GM19023 (cell line): ENCODE measurements around the gene PCSK2.

Experiments used
- ATAC-seq: cut with Tn5 transposase; IDR thresholded peaks from one replicate; pipeline ENCODE4 v1.9.1; 2021; ENCODE audit warnings: mild to moderate bottlenecking, moderate library complexity; ENCODE audit not compliant: unreplicated experiment

The PCSK2 gene

DNA sequence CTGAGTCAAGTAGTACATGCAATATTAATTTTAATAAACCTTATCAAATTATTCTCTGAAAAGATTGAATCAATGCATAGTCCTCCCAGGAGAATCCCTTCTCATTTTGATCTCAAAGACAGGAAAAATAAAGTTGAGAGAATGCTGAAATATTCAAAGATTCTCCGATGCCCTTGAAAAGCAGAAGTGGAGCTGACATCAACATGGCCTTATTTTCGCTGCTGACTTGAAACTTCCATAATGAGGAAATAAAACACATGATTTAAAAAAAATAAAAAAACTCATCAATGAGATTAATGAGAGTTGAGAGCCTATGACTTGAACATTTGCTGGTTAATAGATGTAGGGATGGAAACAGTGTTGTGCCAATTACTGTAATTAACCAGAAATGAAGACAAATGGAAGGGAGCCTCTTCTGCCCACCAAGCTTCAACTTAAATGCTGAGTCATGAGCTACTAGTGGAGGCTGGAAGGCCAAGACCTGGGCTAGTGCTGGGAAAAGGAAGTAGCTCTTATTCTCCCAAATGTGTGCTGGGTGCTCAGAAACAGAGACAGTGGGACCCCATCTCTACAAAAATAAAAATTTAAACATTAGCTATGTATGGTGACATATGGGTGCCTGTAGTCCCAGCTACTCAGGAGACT is 164.4 kb downstream of the PCSK2 start:
- ATAC-seq: no peak

DNA sequence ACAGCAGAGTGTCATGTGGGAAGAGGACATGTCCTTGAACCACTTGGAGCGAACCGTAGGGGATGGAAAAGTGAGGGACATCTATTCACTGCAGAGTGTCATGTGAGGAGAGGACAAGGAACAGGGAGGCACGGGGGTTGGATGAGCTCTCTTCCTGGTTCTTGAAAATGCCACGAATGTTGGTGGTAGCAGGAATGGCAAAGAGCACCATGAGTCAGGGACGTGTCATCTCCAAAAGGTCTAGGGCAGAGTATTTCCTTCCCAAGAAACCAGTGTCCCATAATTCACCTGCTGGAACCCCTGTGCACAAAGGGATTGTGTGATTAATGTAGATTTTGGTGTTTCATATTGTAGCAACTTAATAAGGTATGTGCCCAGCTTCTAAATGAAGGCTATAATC is 167.6 kb downstream of the PCSK2 start:
- no peak for ATAC-seq

DNA sequence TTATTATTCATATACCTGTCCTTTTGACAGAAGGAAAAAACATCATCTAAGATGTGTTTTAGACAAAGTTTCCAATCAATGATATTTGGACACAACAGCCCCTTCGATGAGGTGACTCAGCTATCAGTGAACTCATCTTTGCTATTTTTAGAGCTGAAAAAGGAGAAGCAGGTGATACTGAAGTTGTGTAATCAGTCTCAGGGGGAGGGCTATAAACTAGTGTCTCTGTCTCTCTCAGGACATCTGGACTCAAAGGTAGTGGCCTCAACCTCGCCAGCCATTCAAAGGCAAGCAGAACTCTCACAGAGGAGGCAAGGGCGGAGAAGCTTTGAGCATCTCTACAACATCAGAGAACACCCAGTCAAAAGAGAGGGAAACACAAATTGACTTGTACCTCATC is 168.9 kb downstream of the PCSK2 start:
- no peak for ATAC-seq

DNA sequence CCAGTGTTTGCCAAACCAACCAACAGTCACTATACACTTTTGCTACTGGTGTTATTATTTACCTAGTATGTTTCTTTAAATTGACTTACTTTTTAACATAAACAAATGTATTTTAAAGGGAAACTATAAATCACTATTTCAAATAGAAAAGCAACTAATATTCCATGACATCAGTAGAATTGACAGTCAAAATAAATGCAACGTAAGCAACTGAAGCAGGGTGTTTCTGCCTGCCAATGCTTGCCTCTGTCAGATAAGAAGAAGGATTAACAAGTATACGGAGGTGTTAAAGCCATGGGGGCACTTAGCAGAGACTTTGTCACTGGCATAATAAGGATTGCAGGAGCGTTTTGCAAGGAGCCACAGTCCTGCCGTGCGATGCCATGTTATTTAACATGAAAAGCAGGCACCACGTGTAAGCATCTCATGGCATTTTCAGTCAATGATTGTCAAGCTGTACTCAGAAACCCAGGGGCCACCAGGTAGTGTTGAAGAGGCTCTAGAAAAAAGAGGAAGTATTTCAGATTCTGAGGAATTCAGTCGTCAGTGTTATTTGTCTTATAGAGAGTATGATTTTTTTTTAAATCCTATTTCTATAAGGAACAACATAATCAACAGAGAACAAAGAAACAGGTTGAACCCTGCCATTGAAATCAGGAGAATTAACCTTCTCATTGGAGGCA is 172.6 kb downstream of the PCSK2 start:
- no peak for ATAC-seq

DNA sequence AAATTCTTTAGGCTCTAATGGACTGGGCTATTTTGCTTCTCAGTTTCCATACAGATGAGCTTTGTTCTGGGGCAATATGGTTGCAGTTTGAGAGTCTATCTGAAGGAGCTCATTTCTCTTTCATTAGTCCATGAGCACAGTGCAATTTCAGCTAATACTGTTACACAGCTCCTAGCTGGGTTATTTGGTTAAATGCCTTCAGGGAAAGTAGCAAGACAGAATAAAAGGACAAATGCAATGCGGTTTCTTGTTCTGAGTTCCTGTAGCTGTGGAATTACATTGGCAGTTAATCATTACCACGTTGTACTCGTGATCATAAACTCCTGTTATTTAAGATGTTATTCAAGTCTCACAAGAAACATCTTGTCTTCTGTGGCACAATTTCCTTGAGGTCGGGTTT is 176.6 kb downstream of the PCSK2 start:
- ATAC-seq: no peak

DNA sequence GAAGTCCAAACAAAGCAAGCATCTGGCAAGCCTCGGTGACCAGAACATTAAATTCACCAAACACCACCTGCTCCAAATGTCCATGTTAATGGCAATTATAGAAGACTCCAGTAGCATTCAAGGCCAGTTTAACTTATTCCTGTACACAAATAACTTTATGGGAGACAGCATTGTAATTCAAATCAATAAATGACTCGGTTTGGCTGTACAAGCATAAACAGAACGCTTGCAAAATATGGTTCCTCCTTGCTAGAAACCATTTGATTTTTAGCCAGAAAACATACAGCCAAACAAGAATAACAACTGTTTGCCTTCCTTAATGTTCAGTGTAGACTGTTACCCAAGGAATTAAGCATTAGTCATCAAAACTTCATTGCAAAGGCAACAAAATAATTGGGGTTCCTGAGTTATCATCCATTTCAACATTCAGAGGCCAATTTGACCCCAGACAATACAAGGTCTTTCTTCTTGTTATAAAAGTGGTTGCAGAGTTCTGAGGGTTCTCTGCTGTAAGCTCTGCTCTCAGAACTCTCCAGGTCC is 179.3 kb downstream of the PCSK2 start:
- ATAC-seq: no peak

DNA sequence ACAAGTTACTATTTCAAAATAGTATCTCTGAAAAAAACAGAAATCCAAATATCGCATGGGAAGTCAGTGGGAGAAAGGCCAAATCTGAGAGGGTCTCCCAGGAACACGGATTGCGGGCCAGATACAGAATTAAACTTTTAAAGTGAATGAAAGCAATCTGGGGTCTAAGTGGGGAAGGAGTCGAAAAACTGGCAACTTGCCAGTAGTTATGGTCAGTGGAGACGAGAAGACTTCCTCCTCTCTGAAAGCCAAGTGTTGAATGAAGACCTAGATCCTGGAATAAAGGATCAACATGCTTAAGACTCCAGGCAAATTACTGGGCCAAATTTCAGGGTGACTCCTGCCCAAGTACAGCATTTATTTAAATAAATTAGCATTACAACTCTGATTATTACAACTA is 180.7 kb downstream of the PCSK2 start:
- ATAC-seq: no peak

DNA sequence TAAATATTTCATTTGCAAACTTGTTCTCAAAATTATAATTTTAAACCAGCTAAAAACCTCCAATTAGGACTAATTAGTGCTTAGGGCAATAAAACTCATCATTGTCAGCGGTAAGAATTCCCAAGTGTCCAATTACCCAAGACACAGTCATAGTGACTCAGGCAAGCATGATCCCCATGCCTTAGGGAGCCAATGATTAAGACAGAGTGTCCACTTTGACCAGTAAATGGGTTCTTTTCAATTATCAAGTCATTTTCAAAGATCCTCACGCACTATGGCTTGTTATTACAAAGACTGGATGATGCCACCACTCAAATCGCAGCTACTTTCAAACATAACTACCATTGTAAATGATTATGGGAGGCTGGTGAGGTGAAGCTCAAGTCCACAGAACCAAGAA is 190.4 kb downstream of the PCSK2 start:
- no peak for ATAC-seq

DNA sequence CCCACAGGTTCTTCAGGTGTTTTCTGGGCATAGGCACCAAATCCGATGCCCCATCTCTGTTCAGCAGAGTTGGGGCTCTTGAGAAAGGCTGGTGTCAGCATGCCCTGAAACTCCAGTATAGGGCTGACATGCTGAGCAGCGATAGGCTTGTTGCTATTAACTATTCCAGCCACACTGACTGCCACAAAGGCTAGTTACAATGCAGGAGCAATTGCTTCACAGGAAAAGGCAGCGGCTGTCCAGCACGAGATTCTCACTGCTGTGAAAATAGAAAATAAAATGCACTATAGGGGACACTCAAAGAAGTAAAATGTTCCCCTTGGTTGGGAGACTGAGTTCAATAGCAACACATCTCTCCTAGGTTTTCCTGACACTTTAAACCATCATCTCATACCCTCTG is 191.9 kb downstream of the PCSK2 start:
- no peak for ATAC-seq

DNA sequence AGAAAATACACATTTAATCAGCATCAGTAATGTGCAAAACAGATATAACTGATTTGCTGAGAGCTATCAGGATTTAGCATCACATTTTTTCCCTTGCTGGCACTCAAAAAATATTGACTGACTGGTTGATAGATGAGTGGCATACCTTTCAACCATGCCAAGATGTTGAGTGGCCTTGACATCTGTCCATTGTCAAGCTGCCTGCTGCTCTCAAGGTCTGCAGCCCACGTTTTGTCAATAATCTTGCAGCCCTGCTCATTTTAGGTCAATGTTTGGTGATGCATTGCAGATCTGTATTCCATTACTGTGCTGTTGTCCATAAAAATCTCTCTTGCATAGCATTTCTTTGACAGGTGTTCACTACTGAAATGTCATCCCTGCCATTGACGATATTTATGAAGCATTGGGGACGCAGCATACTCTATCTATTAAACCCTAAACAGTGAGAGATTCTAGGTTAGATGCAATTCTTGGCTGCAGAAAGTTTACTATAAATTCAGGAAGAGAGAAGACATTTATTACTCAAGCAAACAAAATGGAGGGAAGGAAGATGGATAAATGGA is 192.7 kb downstream of the PCSK2 start:
- ATAC-seq: no peak

DNA sequence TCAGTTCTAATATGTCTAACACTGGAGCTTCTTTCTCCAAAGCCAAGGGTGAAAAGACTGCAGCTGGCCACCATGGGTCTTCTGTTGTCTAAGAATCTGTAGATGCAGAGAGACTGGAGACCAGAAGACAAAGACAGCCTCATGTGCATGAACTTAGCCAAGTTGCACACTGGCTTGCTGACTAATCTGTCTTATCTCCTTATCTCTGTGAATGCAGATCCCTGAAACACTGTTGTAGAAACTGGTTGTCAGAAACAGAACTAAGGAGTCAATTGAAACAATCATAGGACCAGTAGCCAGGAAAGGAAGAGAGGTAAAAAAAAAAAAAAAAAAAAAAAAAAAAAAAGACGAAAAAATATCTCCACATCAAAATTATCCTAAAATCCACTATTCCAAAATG is 194.7 kb downstream of the PCSK2 start:
- no peak for ATAC-seq

DNA sequence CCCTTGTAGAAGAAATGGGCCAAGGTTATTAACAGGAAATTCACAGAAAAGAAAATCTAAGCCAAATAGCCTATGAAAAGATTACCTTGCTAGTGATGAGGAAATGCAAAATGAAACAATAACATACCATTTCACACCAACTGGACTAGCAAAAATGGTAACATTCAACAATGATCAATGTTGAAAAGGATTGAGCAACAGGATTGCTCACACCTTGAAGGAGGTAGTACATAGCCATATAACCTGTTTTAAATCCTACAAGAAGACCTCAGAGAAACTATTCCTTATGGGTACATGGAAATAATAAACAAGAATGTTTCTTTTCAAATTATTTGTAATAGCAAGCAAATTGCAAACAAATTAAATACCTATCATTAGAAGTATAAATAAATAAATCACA is 196.9 kb downstream of the PCSK2 start:
- ATAC-seq: no peak

DNA sequence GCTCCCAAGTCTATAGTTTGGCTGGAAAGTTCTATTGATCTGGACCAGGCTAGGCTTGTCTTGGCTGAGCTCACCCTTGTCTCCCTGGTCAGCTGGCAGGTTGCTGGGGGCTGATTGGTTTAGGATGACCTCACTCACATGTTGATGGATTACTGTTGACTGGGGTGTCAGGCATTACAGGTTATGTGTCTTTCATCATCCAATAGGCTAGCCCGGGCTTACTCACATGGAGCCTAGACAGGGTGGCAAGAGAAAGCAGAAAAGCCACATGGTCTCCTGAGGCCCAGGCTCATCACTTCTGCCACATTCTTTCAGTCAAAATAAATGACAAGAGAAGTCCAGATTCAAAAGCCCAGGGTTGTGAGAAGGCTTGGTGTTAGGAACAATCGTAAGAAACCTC is 200.8 kb downstream of the PCSK2 start:
- ATAC-seq: no peak

DNA sequence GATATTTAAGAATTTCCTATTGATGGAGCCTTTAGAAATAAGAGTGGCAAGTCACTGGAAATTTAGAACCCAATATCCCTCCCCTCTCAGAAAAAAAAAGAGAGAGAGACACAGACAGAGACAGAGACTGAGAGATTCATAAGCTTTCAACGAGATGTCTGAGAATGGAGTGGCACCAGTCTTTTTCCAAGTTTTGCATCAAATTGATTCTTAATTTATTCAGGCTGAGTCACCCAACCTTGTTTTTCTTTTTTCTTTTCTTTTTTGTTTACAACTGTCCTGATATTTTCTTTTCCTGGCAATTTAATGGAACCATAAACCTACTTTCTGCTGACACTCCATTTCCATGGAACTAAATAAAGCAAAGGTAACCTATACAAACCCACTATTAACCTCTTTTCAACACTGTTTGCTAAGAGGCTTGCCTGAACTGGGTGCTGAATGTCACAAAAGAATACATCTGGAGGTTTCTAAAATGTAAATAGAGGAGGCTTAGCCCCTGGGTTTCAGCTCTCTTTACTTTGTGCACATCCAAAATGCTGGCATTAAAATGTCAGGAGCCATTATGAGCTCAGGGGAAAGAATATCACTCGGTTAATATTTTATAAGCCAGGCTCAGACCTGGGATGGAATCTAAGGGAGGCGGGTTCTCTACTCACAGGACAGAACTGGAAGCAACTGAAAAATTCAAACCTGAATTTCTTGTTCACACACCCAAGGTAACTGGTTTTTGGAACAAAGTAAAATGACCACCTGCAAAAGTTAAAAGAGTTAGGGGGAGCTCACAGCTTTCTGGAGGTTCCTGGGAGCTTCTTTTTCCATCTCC is 203.5 kb downstream of the PCSK2 start:
- ATAC-seq: no peak

DNA sequence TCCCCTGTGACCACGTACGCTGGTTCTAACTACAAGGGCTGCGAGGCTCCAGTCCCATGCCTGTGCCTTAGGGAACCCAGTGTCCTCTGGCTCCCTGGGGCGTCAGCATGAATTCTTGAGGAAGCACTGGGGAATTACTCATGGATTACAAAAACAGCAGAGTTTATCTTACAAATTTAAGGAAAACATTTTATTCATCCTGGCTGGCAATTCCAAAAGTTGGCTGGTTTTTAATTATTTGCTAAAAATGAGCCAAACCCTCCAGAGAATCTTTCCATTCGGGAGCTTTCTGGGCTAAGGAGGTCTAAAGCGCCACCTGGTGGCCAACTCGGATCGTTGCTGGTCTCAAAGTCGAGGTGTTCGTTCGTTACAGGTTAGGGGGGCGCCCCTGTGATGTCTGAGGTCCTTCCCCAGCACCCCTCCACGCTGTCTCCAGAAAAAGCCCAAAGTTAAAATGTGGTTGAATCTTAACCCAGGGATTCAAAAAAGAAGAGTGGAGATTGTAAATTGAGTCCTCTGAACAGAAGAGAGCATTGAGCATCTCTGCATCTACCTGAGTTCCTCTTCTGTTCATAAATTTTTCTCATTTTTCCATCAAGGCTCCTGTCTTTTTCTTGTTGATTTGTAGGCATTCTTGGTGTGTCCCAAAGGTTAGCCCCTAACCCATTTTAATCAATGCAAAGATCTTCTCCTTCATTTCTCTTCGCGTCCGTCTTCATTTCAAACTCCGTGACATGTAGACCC is 205.0 kb downstream of the PCSK2 start:
- ATAC-seq: no peak

DNA sequence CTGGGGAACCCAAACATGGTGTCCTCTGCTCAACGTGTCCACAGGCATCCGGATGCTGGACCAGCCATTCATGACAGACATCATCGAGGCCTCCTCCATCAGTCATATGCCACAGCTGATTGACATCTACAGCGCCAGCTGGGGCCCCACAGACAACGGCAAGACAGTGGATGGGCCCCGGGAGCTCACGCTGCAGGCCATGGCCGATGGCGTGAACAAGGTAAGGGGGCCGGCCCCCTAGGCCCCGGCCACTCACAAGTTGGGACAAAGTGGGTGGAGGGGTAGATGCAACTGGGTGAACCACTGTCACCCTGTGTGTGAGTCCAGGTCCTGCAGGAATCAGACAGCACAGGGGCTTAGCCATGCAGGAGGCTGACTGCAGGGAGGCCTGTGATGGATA is 209.8 kb downstream of the PCSK2 start:
- no peak for ATAC-seq

DNA sequence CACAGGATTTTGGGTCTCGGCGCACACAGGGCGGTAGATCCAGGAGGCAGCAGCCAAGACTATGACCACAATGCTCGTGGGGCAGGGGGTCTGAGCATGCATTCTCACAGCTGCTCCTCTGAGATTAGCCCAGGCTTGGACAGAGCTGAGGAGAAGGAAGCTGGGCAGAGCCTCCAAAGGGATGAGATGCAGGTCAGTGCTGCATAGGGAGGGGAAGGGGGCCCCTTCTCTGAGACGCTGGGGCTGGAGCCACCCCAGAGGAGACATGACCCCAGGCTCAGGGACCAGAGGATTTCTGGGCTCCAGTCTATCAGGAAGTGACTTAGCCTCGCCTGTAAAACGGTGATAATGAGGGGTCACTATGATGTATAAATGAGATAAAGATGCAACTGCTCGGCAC is 210.4 kb downstream of the PCSK2 start:
- ATAC-seq: no peak

DNA sequence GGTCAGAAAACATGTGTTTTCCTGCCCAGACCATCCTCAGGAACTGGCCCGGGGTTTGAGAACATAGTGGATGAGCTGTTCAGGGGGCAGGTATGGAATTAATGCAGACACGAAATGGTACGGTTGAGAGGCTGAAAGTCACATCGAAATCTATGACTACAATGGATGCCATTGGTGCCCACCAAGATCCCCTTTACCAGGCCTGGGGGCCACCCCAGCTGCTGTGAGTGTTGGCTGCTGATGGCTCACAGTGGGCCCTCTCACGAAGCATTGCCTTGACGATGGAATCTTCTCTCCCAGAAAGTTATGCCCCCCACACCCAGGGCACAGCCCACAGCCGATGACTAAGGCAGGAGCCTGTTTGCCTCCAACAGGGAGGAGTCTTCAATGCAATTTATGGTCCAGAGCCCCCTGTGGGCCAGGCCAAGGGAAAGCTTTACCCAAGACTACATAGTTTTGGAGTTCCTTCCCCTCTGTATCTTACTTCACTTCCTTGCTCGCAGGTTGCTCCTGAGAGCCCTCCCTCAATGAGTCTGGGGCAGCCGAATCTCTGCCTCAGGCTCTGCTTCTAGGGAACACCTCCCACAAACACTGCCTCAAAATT is 211.7 kb downstream of the PCSK2 start:
- no peak for ATAC-seq

DNA sequence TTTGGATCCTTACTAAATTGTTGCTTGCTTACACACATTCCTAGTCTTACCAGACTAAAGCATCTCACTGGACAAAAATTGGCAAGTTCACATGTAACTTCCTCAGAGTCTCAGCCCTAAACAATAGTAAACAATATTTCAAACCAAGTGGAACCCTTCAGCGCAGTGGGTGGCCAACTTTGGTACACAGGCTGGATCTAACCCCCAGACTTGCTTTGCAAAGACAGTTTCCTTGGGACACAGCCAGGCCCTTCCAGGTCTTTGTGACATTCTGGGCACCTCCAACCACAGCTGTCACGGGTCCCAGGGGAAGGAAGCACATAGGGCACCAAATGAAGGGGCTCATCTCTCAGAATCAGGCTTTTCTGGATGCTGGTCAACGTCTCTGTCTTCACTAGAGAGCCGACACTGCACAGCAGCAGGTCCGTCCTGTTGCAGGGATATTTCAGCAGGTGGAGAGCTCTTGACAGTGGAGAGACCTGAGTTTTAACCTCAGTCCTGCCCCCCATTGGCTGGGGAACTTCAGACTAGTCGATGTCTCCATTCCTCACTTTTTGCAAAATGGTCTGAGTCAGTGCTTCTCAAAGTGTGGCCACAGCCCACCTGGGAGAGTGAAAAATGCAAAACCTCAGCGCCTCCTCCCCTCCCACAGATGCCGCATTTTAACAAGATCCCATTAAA is 212.9 kb downstream of the PCSK2 start:
- ATAC-seq: no peak

DNA sequence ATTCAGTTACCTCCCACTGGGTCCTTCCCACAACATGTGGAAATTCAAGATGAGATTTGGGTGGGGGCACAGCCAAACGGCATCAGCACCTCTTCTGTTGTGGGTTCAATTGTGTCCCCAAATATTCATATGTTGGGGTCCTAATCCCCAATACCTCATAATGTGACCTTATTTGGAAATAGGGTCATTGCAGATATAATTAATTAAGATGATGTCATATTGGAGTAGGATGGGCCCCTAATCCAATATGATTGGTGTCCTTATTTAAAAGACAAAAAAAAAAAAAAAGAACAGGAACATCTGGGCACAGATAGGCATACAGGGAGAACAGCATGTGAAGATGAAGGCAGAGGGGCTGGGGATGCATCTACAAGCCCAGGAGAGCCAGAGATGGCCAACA is 214.9 kb downstream of the PCSK2 start:
- no peak for ATAC-seq
